ENCODE results near the gene KRT81. TPM values are rescaled to one million over a fixed set of nuclear protein-coding genes. Genes with fewer than 3 reads are reported as not detected.

Gene KRT81
- total RNA-seq, 1 donor from 2014 or later, result 1.2 TPM

GRCh38 chr12:52257074-52257551 lies 34.2 kb downstream of the KRT81 start:
- H3K36me3 Mint-ChIP-seq (ENCODE audit: low read depth, unreplicated experiment), result peaks cover 5% of the 10 kb centered on the region

DNA sequence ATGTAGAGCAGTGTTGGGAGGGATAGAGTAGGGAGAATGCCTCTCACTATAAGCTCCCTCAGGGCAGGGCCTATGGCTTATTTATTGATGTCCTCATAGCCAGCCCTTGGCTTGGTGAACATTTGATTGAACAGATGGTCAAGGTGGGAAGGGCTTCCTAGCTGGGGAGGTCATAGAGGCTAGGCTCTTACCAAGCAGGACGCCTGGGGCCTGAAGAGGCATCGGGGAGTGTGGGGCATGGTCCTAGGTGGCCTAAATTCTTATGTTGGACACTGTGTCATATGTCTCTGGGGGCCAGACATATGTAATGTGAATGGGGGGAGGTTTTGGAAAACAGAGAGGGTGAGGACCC lies 34.8 kb downstream of the KRT81 start:
- H3K27me3 Mint-ChIP-seq (ENCODE audit: low read depth, unreplicated experiment), result peaks cover 86% of the 10 kb centered on the region
- H3K27ac ChIP-seq (ENCODE audit: low read depth, low read length), result no peak overlapping the region
- peaks cover 13% of the 10 kb centered on the region for H3K4me1 ChIP-seq (ENCODE audit: insufficient read depth, low read length)
- H4K20me1 ChIP-seq (ENCODE audit: insufficient read depth, low read length), result no peaks in the 10 kb centered on the region
- no peak overlapping the region for H3K9ac ChIP-seq (ENCODE audit: low read length)
- H3K9me3 Mint-ChIP-seq (ENCODE audit: unreplicated experiment), result peaks cover 7% of the 10 kb centered on the region
- no peaks in the 10 kb centered on the region for H3K9me3 ChIP-seq (ENCODE audit: insufficient read depth, low read depth, low read length)
- FAIRE-seq (no peak), DNase-seq (ENCODE audit: low read depth) (no peak)
- H2AFZ ChIP-seq (ENCODE audit: low read depth, low read length), result no peak overlapping the region
- TF ChIP-seq CTCF (IDR thresholded peaks at IDR 0.05; ENCODE audit: insufficient read depth, low read depth, low read length), result no peak
- no peak for TF ChIP-seq EZH2 (IDR thresholded peaks at IDR 0.05; ENCODE audit: insufficient read depth, low read length)
- no peak overlapping the region for H3K4me3 ChIP-seq (ENCODE audit: insufficient read depth, low read depth, low read length)
- H3K79me2 ChIP-seq (ENCODE audit: insufficient read depth, low read length), result no peaks in the 10 kb centered on the region
- H3K27ac Mint-ChIP-seq (ENCODE audit: unreplicated experiment), result no peak overlapping the region
- H3K27me3 ChIP-seq (ENCODE audit: insufficient read depth, low read length), result peaks cover 34% of the 10 kb centered on the region
- peaks cover 12% of the 10 kb centered on the region for H3K4me1 Mint-ChIP-seq (ENCODE audit: low read depth, unreplicated experiment)
- H3K4me2 ChIP-seq (ENCODE audit: low read length), result no peak overlapping the region
- H3K4me3 Mint-ChIP-seq (ENCODE audit: unreplicated experiment), result no peak overlapping the region
- H3K36me3 ChIP-seq (ENCODE audit: insufficient read depth, low read length), result no peaks in the 10 kb centered on the region
- H3K36me3 Mint-ChIP-seq (ENCODE audit: low read depth, unreplicated experiment), result peaks cover 5% of the 10 kb centered on the region

More at GRCh38 chr12:52257074-52257551, 34.2 kb downstream of the KRT81 start:
- H3K27me3 ChIP-seq (ENCODE audit: insufficient read depth, low read length), result peaks cover 34% of the 10 kb centered on the region
- Mint-ChIP-seq H3K27me3 (ENCODE audit: low read depth, unreplicated experiment) (peaks cover 82% of the 10 kb centered on the region), H3K4me3 (ENCODE audit: unreplicated experiment) (no peak overlapping the region), H3K27ac (ENCODE audit: unreplicated experiment) (no peak overlapping the region), H3K4me1 (ENCODE audit: low read depth, unreplicated experiment) (peaks cover 12% of the 10 kb centered on the region), H3K9me3 (ENCODE audit: unreplicated experiment) (peaks cover 7% of the 10 kb centered on the region)
- no peaks in the 10 kb centered on the region for H3K79me2 ChIP-seq (ENCODE audit: insufficient read depth, low read length)
- H3K4me2 ChIP-seq (ENCODE audit: low read length), result no peak overlapping the region
- H3K27ac ChIP-seq (ENCODE audit: low read depth, low read length), result no peak overlapping the region
- H3K4me3 ChIP-seq (ENCODE audit: insufficient read depth, low read depth, low read length), result no peak overlapping the region
- no peaks in the 10 kb centered on the region for H4K20me1 ChIP-seq (ENCODE audit: insufficient read depth, low read length)
- DNase-seq (ENCODE audit: low read depth) (no peak), FAIRE-seq (no peak)
- peaks cover 13% of the 10 kb centered on the region for H3K4me1 ChIP-seq (ENCODE audit: insufficient read depth, low read length)
- H2AFZ ChIP-seq (ENCODE audit: low read depth, low read length), result no peak overlapping the region
- no peaks in the 10 kb centered on the region for H3K9me3 ChIP-seq (ENCODE audit: insufficient read depth, low read depth, low read length)
- H3K9ac ChIP-seq (ENCODE audit: low read length), result no peak overlapping the region
- TF ChIP-seq CTCF (IDR thresholded peaks at IDR 0.05; ENCODE audit: insufficient read depth, low read depth, low read length) (no peak), EZH2 (IDR thresholded peaks at IDR 0.05; ENCODE audit: insufficient read depth, low read length) (no peak)
- no peaks in the 10 kb centered on the region for H3K36me3 ChIP-seq (ENCODE audit: insufficient read depth, low read length)

- FAIRE-seq, result no peak
Measured at GRCh38 chr12:52255926-52256583, 35.3 kb downstream of the KRT81 start.

More at GRCh38 chr12:52255926-52256583, 35.3 kb downstream of the KRT81 start:
- no peaks in the 10 kb centered on the region for H3K36me3 ChIP-seq (ENCODE audit: insufficient read depth, low read length)
- peaks cover 85% of the 10 kb centered on the region for H3K27me3 Mint-ChIP-seq (ENCODE audit: low read depth, unreplicated experiment)
- DNase-seq (ENCODE audit: low read depth), result no peak
- H3K4me1 ChIP-seq (ENCODE audit: insufficient read depth, low read length), result peaks cover 9% of the 10 kb centered on the region
- TF ChIP-seq CTCF (IDR thresholded peaks at IDR 0.05; ENCODE audit: insufficient read depth, low read depth, low read length), result no peak
- TF ChIP-seq EZH2 (IDR thresholded peaks at IDR 0.05; ENCODE audit: insufficient read depth, low read length), result no peak
- no peak overlapping the region for H3K27ac ChIP-seq (ENCODE audit: low read depth, low read length)
- no peak overlapping the region for H3K27ac Mint-ChIP-seq (ENCODE audit: unreplicated experiment)
- H4K20me1 ChIP-seq (ENCODE audit: insufficient read depth, low read length), result no peaks in the 10 kb centered on the region
- H3K36me3 Mint-ChIP-seq (ENCODE audit: low read depth, unreplicated experiment), result peaks cover 5% of the 10 kb centered on the region
- H3K4me2 ChIP-seq (ENCODE audit: low read length), result no peak overlapping the region
- H3K79me2 ChIP-seq (ENCODE audit: insufficient read depth, low read length), result no peaks in the 10 kb centered on the region
- peaks cover 11% of the 10 kb centered on the region for H3K4me1 Mint-ChIP-seq (ENCODE audit: low read depth, unreplicated experiment)
- H3K9me3 ChIP-seq (ENCODE audit: insufficient read depth, low read depth, low read length), result no peaks in the 10 kb centered on the region
- no peak overlapping the region for H3K4me3 ChIP-seq (ENCODE audit: insufficient read depth, low read depth, low read length)
- H3K27me3 ChIP-seq (ENCODE audit: insufficient read depth, low read length), result peaks cover 34% of the 10 kb centered on the region
- no peak overlapping the region for H3K9ac ChIP-seq (ENCODE audit: low read length)
- H3K4me3 Mint-ChIP-seq (ENCODE audit: unreplicated experiment), result no peak overlapping the region
- H2AFZ ChIP-seq (ENCODE audit: low read depth, low read length), result no peak overlapping the region
- H3K9me3 Mint-ChIP-seq (ENCODE audit: unreplicated experiment), result peaks cover 5% of the 10 kb centered on the region

Data from astrocyte (in vitro differentiated cells and primary cell).